Smooth muscle cell (in vitro differentiated cells): Measurements from ENCODE around the gene SND1. TPM values are rescaled to one million over a fixed set of nuclear protein-coding genes. Genes with fewer than 3 reads are reported as not detected.

Source experiments
- DNase-seq: peaks from one replicate; lab custom pipeline; 2025; ENCODE audit not compliant: unreplicated experiment; lab: John Stamatoyannopoulos, UW
- H2AFZ ChIP-seq: fragments of 200-600 bp; sonication (generic); 2 replicates; pipeline ENCODE4 v1.6.0; 2016; ENCODE audit warnings: antibody characterized with exemption, low read depth, mild to moderate bottlenecking
- H3F3A ChIP-seq: fragments of 200-600 bp; sonication (generic); 2 replicates; pipeline ENCODE4 v1.6.0; 2017; ENCODE audit warnings: antibody characterized with exemption, low read depth
- H3K27ac ChIP-seq: fragments of 200-600 bp; sonication (generic); 2 replicates; pipeline ENCODE4 v1.5.1; 2016; ENCODE audit warnings: low read depth, mild to moderate bottlenecking
- H3K27me3 ChIP-seq: fragments of 200-600 bp; sonication (generic); 2 replicates; pipeline ENCODE4 v1.6.1; 2016; ENCODE audit warnings: low read depth, mild to moderate bottlenecking
- H3K36me3 ChIP-seq: fragments of 200-600 bp; sonication (generic); 2 replicates; pipeline ENCODE4 v1.5.1; 2016; ENCODE audit warnings: low read depth
- H3K4me1 ChIP-seq: fragments of 200-600 bp; sonication (generic); 2 replicates; pipeline ENCODE4 v1.5.1; 2016; ENCODE audit warnings: low read depth
- H3K4me2 ChIP-seq: fragments of 200-600 bp; sonication (generic); 2 replicates; pipeline ENCODE4 v1.6.0; 2016; ENCODE audit warnings: mild to moderate bottlenecking
- H3K4me3 ChIP-seq: fragments of 200-600 bp; sonication (generic); 2 replicates; pipeline ENCODE4 v1.5.1; 2016; ENCODE audit warnings: mild to moderate bottlenecking
- H3K79me2 ChIP-seq: fragments of 200-600 bp; sonication (generic); 2 replicates; pipeline ENCODE4 v1.6.0; 2016; ENCODE audit warnings: low read depth, mild to moderate bottlenecking
- H3K9ac ChIP-seq: fragments of 200-600 bp; sonication (generic); 2 replicates; pipeline ENCODE4 v1.6.0; 2016; ENCODE audit warnings: low read depth
- H3K9me3 ChIP-seq: fragments of 200-600 bp; sonication (generic); replicated peaks from 2 replicates; pipeline ENCODE4 v1.5.1; 2016; ENCODE audit warnings: low read depth
- H4K20me1 ChIP-seq: fragments of 200-600 bp; sonication (generic); 2 replicates; pipeline ENCODE4 v1.6.0; 2016; ENCODE audit warnings: low read depth
- CTCF ChIP-seq: fragments of 200-600 bp; sonication (generic); IDR thresholded peaks from 2 replicates; pipeline ENCODE4 v1.5.1; 2017; ENCODE audit warnings: borderline replicate concordance, mild to moderate bottlenecking, antibody characterized with exemption; ENCODE audit not compliant: insufficient read depth, poor library complexity, severe bottlenecking
- WGBS: methylation state at CpG from one replicate; pipeline ENCODE4 v1.1.7; 2016; ENCODE audit warnings: low lambda C conversion rate; 5-methylcytosine and 5-hydroxymethylcytosine counted together
- polyA plus RNA-seq: library from polyadenylated mRNA; unstranded; fragments of >200 nt; fragmentation: Nextera tagmentation; extraction: Ambion mirVana; gene quantifications from 2 replicates; pipeline ENCODE4 v1.2.1, GENCODE V29; 2016
- total RNA-seq: library from RNA; depleted of rRNA; stranded (reverse); fragments of >200 nt; gene quantifications from 2 replicates; pipeline ENCODE4 v1.2.3, GENCODE V29; 2014

Gene SND1
- total and polyA plus RNA-seq, 2 experiments from 2014 or later, result 129 to 136 TPM

GRCh38 chr7:127690337-127690736 is 38.3 kb downstream of the SND1 start:
- H3K9ac ChIP-seq, result no peak overlapping the region

DNA sequence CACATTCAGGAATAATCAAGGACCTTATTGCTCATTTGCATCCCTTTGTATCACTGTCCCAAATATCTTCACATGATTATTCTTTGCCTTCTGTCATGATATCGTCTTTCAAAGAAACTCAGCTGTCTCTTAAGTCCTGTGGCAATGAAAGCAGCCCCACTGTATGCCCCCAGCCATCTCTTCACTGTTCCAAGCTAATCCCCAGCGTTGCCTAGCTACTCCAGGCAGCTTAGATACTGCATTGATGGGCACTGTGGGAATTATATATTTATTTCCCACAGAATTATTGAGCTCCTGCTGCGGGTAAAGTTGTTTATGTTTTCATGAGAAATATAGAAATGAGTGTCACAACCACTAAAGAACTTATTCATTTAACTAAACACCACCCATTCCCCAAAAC is 38.8 kb downstream of the SND1 start:
- Histone ChIP-seq H3K27me3 (no peaks in the 10 kb centered on the region), H3K36me3 (peaks cover 25% of the 10 kb centered on the region), H3K27ac (no peak overlapping the region), H3K4me3 (no peak overlapping the region), H2AFZ (no peak overlapping the region), H3K79me2 (peaks cover 86% of the 10 kb centered on the region), H3K4me1 (no peaks in the 10 kb centered on the region), H3K9ac (no peak overlapping the region), H4K20me1 (peaks cover 100% of the 10 kb centered on the region), H3F3A (no peaks in the 10 kb centered on the region), H3K4me2 (no peak overlapping the region), H3K9me3 (no peaks in the 10 kb centered on the region)
- no peak for TF ChIP-seq CTCF
- DNase-seq, result no peak
- 97% methylated on average over 3 of the region's 3 CpGs for WGBS

More at GRCh38 chr7:127690337-127690736, 38.3 kb downstream of the SND1 start:
- no peaks in the 10 kb centered on the region for H3K9me3 ChIP-seq
- H3K27me3 ChIP-seq, result no peaks in the 10 kb centered on the region
- no peak for DNase-seq
- no peak overlapping the region for H2AFZ ChIP-seq
- peaks cover 87% of the 10 kb centered on the region for H3K79me2 ChIP-seq
- H4K20me1 ChIP-seq, result peaks cover 100% of the 10 kb centered on the region
- H3K4me1 ChIP-seq, result no peaks in the 10 kb centered on the region
- H3K4me2 ChIP-seq, result no peak overlapping the region
- H3K36me3 ChIP-seq, result peaks cover 23% of the 10 kb centered on the region
- 91% methylated on average over 3 of the region's 3 CpGs for WGBS
- H3K27ac ChIP-seq, result no peak overlapping the region
- TF ChIP-seq CTCF, result no peak
- no peaks in the 10 kb centered on the region for H3F3A ChIP-seq
- H3K4me3 ChIP-seq, result no peak overlapping the region

DNA sequence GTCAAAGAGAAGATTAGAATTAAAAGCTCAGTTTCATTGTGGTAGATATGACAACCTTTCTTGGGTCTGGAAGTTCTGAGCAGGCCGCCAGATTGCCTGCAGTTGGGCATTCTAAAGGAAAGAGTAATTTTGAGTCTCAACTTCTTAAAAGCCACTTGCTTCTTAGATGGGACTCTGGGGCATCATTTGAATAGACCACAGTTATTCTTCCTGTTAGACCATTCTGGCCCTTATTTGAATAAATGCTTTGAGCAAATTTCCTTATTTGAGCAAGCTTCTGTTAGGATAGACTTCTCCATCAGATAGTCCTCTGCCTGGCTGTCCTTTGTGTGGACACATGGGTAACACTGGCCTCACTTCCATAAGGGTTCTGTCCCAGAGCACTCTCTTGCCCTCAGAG is 40.2 kb downstream of the SND1 start:
- H3K36me3 ChIP-seq, result peaks cover 34% of the 10 kb centered on the region
- peaks cover 100% of the 10 kb centered on the region for H4K20me1 ChIP-seq
- no peak overlapping the region for H3K9ac ChIP-seq
- no peak for DNase-seq
- 92% methylated on average over 1 of the region's 1 CpG for WGBS
- no peaks in the 10 kb centered on the region for H3K4me1 ChIP-seq
- H2AFZ ChIP-seq, result no peak overlapping the region
- no peaks in the 10 kb centered on the region for H3K9me3 ChIP-seq
- H3K27me3 ChIP-seq, result no peaks in the 10 kb centered on the region
- no peak overlapping the region for H3K4me3 ChIP-seq
- peaks cover 85% of the 10 kb centered on the region for H3K79me2 ChIP-seq
- no peak for TF ChIP-seq CTCF
- H3K27ac ChIP-seq, result no peak overlapping the region
- H3K4me2 ChIP-seq, result no peak overlapping the region
- no peaks in the 10 kb centered on the region for H3F3A ChIP-seq

- H3K4me1 ChIP-seq, result no peaks in the 10 kb centered on the region
- DNase-seq, result no peak
- TF ChIP-seq CTCF, result no peak
- no peak overlapping the region for H3K27ac ChIP-seq
- H3K36me3 ChIP-seq, result peaks cover 57% of the 10 kb centered on the region
- no peak overlapping the region for H3K4me3 ChIP-seq
- 97% methylated on average over 2 of the region's 2 CpGs for WGBS
- no peak overlapping the region for H3K9ac ChIP-seq
- no peak overlapping the region for H3K4me2 ChIP-seq
- peaks cover 31% of the 10 kb centered on the region for H3K79me2 ChIP-seq
- no peaks in the 10 kb centered on the region for H3K9me3 ChIP-seq
- H3F3A ChIP-seq, result no peaks in the 10 kb centered on the region
- peaks cover 100% of the 10 kb centered on the region for H4K20me1 ChIP-seq
- no peaks in the 10 kb centered on the region for H3K27me3 ChIP-seq
- H2AFZ ChIP-seq, result no peak overlapping the region
These were observed 47.9 kb downstream of the SND1 start for GRCh38 chr7:127699853-127700252.
